GM23248 (cell line): Measurements from ENCODE around the gene SATB1. TPM values are rescaled to one million over a fixed set of nuclear protein-coding genes. Genes with fewer than 3 reads are reported as not detected.
A peak's percentile ranks its signal among the peaks of the same experiment; 100 is the strongest.

Experiments
- DNase-seq: peaks from one replicate; pipeline ENCODE4 v3.0.0-alpha.2; 2015
- H2AFZ ChIP-seq: fragments of 200-600 bp; sonication (generic); 2 replicates; pipeline ENCODE4 v1.6.1; 2016; ENCODE audit warnings: antibody characterized with exemption
- H3F3A ChIP-seq: fragments of 200-600 bp; sonication (generic); 2 replicates; pipeline ENCODE4 v1.6.1; 2016; ENCODE audit warnings: mild to moderate bottlenecking, antibody characterized with exemption, mixed run types; ENCODE audit not compliant: insufficient read depth
- H3K27ac ChIP-seq: fragments of 200-600 bp; sonication (generic); 2 replicates; pipeline ENCODE4 v1.5.1; 2016; ENCODE audit warnings: mild to moderate bottlenecking
- H3K27me3 ChIP-seq: fragments of 200-600 bp; sonication (generic); replicated peaks from 2 replicates; pipeline ENCODE4 v1.6.1; 2016; ENCODE audit warnings: mild to moderate bottlenecking; ENCODE audit not compliant: insufficient read depth
- H3K36me3 ChIP-seq: fragments of 200-600 bp; sonication (generic); 2 replicates; pipeline ENCODE4 v1.6.1; 2016; ENCODE audit warnings: low read depth, mild to moderate bottlenecking
- H3K4me1 ChIP-seq: fragments of 200-600 bp; sonication (generic); 2 replicates; pipeline ENCODE4 v1.6.1; 2016; ENCODE audit warnings: mild to moderate bottlenecking; ENCODE audit not compliant: insufficient read depth
- H3K4me2 ChIP-seq: fragments of 200-600 bp; sonication (generic); one replicate; pipeline ENCODE4 v1.6.1; 2016; ENCODE audit warnings: mild to moderate bottlenecking; ENCODE audit not compliant: unreplicated experiment
- H3K4me3 ChIP-seq: fragments of 200-600 bp; sonication (generic); 2 replicates; pipeline ENCODE4 v1.5.1; 2016; ENCODE audit warnings: mild to moderate bottlenecking
- H3K79me2 ChIP-seq: fragments of 200-600 bp; sonication (generic); 2 replicates; pipeline ENCODE4 v1.6.1; 2016; ENCODE audit warnings: mild to moderate bottlenecking; ENCODE audit not compliant: insufficient read depth
- H3K9ac ChIP-seq: fragments of 200-600 bp; sonication (generic); 2 replicates; pipeline ENCODE4 v1.6.1; 2016; ENCODE audit warnings: mild to moderate bottlenecking
- H3K9me2 ChIP-seq: fragments of 200-600 bp; sonication (generic); 2 replicates; pipeline ENCODE4 v1.6.1; 2016; ENCODE audit warnings: mixed run types, mild to moderate bottlenecking, moderate library complexity; ENCODE audit not compliant: insufficient read depth
- H3K9me3 ChIP-seq: fragments of 200-600 bp; sonication (generic); one replicate; pipeline ENCODE4 v1.6.1; 2017; ENCODE audit warnings: low read depth
- H4K20me1 ChIP-seq: fragments of 200-600 bp; sonication (generic); 2 replicates; pipeline ENCODE4 v1.6.0; 2016; ENCODE audit not compliant: insufficient read depth
- EZH2 ChIP-seq: fragments of 200-600 bp; sonication (generic); IDR thresholded peaks from 2 replicates; pipeline ENCODE4 v1.6.1; 2018; ENCODE audit warnings: antibody characterized with exemption, mild to moderate bottlenecking; ENCODE audit not compliant: insufficient read depth, poor library complexity, severe bottlenecking
- EZH2phosphoT487 ChIP-seq: fragments of 200-600 bp; sonication (generic); IDR thresholded peaks from 2 replicates; pipeline ENCODE4 v1.6.1; 2018; ENCODE audit warnings: antibody characterized with exemption, moderate library complexity, mild to moderate bottlenecking, low read depth; ENCODE audit not compliant: insufficient read depth
- WGBS, 2 experiments: methylation state at CpG; one replicate each; pipeline ENCODE4 v1.1.6; 2015 to 2017; ENCODE audit warnings: low lambda C conversion rate in 2 of 2, low coverage in 1 of 2; ENCODE audit errors: missing lambda C conversion rate in 2 of 2; 5-methylcytosine and 5-hydroxymethylcytosine counted together
- in situ Hi-C: fragments of 300-500 bp; cut with MboI; formaldehyde crosslinking; loops from 2 replicates; pipeline ENCODE4 v1.15.0; 2020
- polyA plus RNA-seq: library from polyadenylated mRNA; unstranded; fragments of >200 nt; fragmentation: Nextera tagmentation; extraction: Ambion mirVana; gene quantifications from 2 replicates; pipeline ENCODE4 v1.2.1, GENCODE V29; 2016
- total RNA-seq: library from RNA; depleted of rRNA; stranded (reverse); fragments of >200 nt; shearing (Covaris generic); gene quantifications from 2 replicates; pipeline ENCODE4 v1.2.3, GENCODE V29; 2014

The SATB1 gene
- total and polyA plus RNA-seq, 2 experiments from 2014 or later = 5.7 to 12.0 TPM

DNA sequence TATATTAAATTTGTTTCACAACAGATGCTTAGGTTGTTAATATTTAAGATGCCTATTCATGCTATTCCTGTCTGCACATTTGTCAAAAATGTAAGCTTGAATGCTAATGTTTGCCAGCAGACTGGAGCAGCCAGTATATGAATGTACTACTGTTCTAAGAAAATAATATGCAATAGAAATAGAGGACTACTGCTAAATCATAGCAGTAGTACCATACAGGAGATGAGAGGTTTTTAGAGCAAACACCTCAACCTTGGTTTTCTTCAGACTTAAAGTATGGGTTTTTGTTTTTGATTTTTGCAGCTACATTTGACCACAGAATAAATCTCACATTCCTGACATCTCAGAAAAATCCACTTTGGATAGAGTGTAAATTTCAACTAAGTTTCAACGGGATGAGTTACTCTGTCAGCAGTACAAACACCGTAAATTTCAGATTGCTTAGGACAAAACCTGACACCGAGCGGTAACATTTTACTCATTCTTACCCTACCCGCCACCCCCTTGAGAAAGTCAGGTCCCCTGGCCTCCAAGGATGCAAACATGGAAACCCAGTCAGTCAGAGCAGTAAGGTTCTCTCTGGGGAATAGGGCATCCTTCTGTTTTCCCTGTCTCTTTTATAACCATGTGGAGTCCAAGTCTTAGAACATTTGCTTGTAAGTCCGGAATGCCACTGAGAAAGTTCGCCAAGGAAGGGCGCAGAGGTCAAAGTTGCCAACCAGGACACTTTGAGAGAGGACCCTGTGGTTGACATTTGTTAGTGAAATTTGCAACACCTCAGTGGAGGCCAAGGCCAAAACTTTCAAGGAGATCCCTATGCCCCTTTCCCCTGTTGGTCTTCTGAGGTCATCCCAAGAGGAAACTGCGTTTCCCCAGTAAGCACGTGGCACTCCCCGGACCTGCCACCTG is 17.9 kb upstream of the SATB1 start:
- Histone ChIP-seq H3K27ac (no peak overlapping the region), H3K4me2 (no peak overlapping the region), H3K4me3 (no peak overlapping the region), H3K9me3 (no peaks in the 10 kb centered on the region), H3K9me2 (no peaks in the 10 kb centered on the region), H3K27me3 (peaks cover 32% of the 10 kb centered on the region), H3F3A (peaks cover 11% of the 10 kb centered on the region; the same call in 1 of the 2 replicates), H4K20me1 (no peaks in the 10 kb centered on the region), H3K36me3 (no peaks in the 10 kb centered on the region), H3K9ac (no peak overlapping the region), H3K79me2 (no peaks in the 10 kb centered on the region), H3K4me1 (peaks cover 19% of the 10 kb centered on the region), H2AFZ (peak overlapping the region; percentile 93)
- DNase-seq = no peak
- TF ChIP-seq EZH2phosphoT487 (no peak), EZH2 (no peak)
- WGBS, 2 experiments = 78 to 79% methylated on average over 11 of the region's 11 CpGs
- in situ Hi-C loops = no loop called here

DNA sequence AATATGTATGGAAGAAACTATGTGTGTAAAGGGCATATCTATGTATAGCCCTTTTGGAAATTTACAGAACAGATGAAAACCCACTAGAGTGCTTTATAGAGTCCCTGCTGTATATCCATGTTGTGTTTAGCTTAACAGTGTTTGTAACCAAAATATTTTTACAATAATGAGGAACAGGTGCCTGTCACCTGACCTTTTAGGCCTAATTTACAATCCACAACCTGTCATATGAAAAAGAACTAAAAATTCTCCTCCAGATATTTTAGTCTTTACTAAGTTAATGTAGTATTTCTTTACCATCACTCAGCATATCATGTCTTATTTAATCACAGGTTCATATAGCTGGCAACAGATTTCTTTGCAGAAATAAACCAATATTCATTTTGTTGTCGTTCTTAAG is 16.4 kb upstream of the SATB1 start:
- TF ChIP-seq EZH2phosphoT487 (no peak), EZH2 (no peak)
- H3K36me3 ChIP-seq = no peaks in the 10 kb centered on the region
- H3F3A ChIP-seq = peaks cover 11% of the 10 kb centered on the region; the same call in 1 of the 2 replicates
- no peak overlapping the region for H3K4me3 ChIP-seq
- H3K27ac ChIP-seq = no peak overlapping the region
- no peak overlapping the region for H2AFZ ChIP-seq
- no peak overlapping the region for H3K9ac ChIP-seq
- H3K27me3 ChIP-seq = peaks cover 17% of the 10 kb centered on the region
- DNase-seq = no peak
- H3K79me2 ChIP-seq = no peaks in the 10 kb centered on the region
- H4K20me1 ChIP-seq = no peaks in the 10 kb centered on the region
- peaks cover 19% of the 10 kb centered on the region for H3K4me1 ChIP-seq
- WGBS, 2 experiments = 89 to 93% methylated on average over 1 of the region's 1 CpG
- in situ Hi-C loops = no loop called here
- no peaks in the 10 kb centered on the region for H3K9me2 ChIP-seq
- no peak overlapping the region for H3K4me2 ChIP-seq
- H3K9me3 ChIP-seq = no peaks in the 10 kb centered on the region

DNA sequence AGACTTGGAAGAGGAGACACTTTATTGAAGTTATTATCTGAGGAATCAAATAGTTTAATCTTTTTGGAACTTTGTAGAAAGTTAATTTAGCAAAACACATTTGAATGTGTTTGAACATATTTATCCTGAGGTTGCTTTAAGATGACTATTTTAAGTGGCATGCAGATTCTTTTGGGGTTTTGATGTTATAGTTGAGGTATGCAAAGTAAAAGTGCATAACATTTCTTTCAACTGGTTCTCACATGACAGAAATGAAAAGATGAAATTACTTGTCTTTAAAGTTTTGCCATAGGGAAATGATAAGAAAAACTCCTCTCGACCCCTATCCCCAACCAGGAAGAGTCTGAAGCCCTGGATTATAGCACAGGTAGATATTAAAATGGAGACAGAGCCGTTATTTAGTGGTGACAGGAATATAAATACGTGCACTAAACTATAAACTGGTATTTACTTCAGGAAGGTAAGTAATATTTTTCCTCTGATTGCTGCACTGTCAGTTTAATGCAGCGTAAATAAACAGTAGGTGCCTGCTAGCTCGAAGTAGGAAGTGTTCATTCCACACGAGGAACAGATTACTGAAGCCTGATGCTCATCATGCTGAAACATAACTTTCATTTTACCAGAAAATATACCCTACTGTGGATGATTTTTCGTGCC is 15.1 kb upstream of the SATB1 start:
- DNase-seq = peak; percentile 50
- WGBS, 2 experiments = 37 to 40% methylated on average over 7 of the region's 7 CpGs
- in situ Hi-C loops = no loop called here
- H3K36me3 ChIP-seq = no peaks in the 10 kb centered on the region
- no peaks in the 10 kb centered on the region for H3K9me2 ChIP-seq
- TF ChIP-seq EZH2phosphoT487 = no peak
- TF ChIP-seq EZH2 = no peak
- H3K9ac ChIP-seq = peak overlapping the region; percentile 33; the same call in 1 of the 2 replicates
- peaks cover 19% of the 10 kb centered on the region for H3K4me1 ChIP-seq
- H3K9me3 ChIP-seq = no peaks in the 10 kb centered on the region
- peak overlapping the region; percentile 66 for H2AFZ ChIP-seq
- peaks cover 11% of the 10 kb centered on the region; the same call in 1 of the 2 replicates for H3F3A ChIP-seq
- no peak overlapping the region for H3K27ac ChIP-seq
- no peaks in the 10 kb centered on the region for H4K20me1 ChIP-seq
- H3K27me3 ChIP-seq = 0 out of 2 replicates have a peak, but pooled peaks cover 4% of the 10 kb centered on the region
- peak overlapping the region; percentile 63 for H3K4me3 ChIP-seq
- H3K4me2 ChIP-seq = peak overlapping the region; percentile 83
- no peaks in the 10 kb centered on the region for H3K79me2 ChIP-seq

DNA sequence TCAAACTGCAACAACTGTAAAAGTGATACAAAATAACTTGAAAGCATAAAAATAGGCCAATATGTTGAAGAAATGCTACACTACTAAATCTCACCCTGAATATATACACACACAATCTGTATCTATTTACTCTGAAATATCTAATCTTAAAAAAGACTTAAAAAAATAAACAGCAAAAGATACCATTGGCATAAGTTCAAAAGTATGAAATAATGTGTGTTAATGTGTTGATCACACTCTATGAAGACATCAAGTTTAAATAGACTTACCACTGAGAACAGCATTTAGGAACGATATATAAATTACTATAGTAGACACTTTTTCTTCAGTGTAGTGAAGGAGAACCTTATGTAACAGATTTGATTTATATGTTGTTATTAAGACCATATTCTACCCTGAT is 14.1 kb upstream of the SATB1 start:
- in situ Hi-C loops = no loop called here
- Histone ChIP-seq H3K79me2 (no peaks in the 10 kb centered on the region), H3K4me1 (peaks cover 19% of the 10 kb centered on the region), H2AFZ (peak overlapping the region; percentile 66; the same call in 1 of the 2 replicates), H3K9me2 (no peaks in the 10 kb centered on the region), H4K20me1 (no peaks in the 10 kb centered on the region), H3F3A (peaks cover 11% of the 10 kb centered on the region; the same call in 1 of the 2 replicates), H3K4me2 (no peak overlapping the region), H3K27me3 (0 out of 2 replicates have a peak, but pooled peaks cover 3% of the 10 kb centered on the region), H3K9me3 (no peaks in the 10 kb centered on the region), H3K4me3 (no peak overlapping the region), H3K9ac (no peak overlapping the region), H3K36me3 (no peaks in the 10 kb centered on the region), H3K27ac (no peak overlapping the region)
- WGBS, 2 experiments = 55 to 67% methylated on average over 1 of the region's 1 CpG
- TF ChIP-seq EZH2phosphoT487 (no peak), EZH2 (no peak)
- no peak for DNase-seq
